ENCODE results near the gene RPL7A. TPM values are rescaled to one million over a fixed set of nuclear protein-coding genes. Genes with fewer than 3 reads are reported as not detected.

Gene RPL7A
- total and polyA plus RNA-seq, 12 donors: 859 to 3,182 (median 927) TPM

- H3K4me3 ChIP-seq: no peak overlapping the region
- no peak for TF ChIP-seq CTCF (IDR thresholded peaks at IDR 0.05)
- H3K4me1 ChIP-seq: peaks cover 0 to 23% (median 14%) of the 10 kb centered on the region in 9 donors
- intact Hi-C loops (cut with DNase I): loop anchor here in 5 of 10 donors (2.0 to 10.0 kb wide), 6 partner anchors 46 to 296 kb away; partner anchors contain the start of genes GTF3C5 (in 1 of the 5), STKLD1 (in 1 of the 5) and SURF4 (in 1 of the 5)
- no peak overlapping the region for H3K27ac ChIP-seq
- H3K9me3 ChIP-seq: no peaks in the 10 kb centered on the region
- H3K27me3 ChIP-seq: no peaks in the 10 kb centered on the region
- 85 to 87% methylated on average over 19 of the region's 19 CpGs for WGBS, 2 donors
- H3K36me3 ChIP-seq: peaks cover 0 to 52% (median 33%) of the 10 kb centered on the region in 9 donors
- ATAC-seq: no peak
- no peak for DNase-seq
Measured at GRCh38 chr9:133331221-133331620, 16.8 kb upstream of the RPL7A start.

- no peaks in the 10 kb centered on the region for H3K9me3 ChIP-seq
- ATAC-seq (no peak), DNase-seq (no peak)
- WGBS, 2 donors: 96 to 97% methylated on average over 57 of the region's 57 CpGs
- intact Hi-C loops (cut with DNase I): loop anchor here in 5 of 10 donors (2.0 to 10.0 kb wide), 6 partner anchors 45 to 297 kb away; partner anchors contain the start of genes GTF3C5 (in 1 of the 5), STKLD1 (in 1 of the 5) and SURF4 (in 1 of the 5)
- no peak for TF ChIP-seq CTCF (IDR thresholded peaks at IDR 0.05)
- H3K4me3 ChIP-seq: no peak overlapping the region
- no peak overlapping the region for H3K27ac ChIP-seq
- H3K4me1 ChIP-seq: peaks cover 4 to 29% (median 20%) of the 10 kb centered on the region in 9 donors
- no peaks in the 10 kb centered on the region for H3K27me3 ChIP-seq
- peaks cover 0 to 52% (median 33%) of the 10 kb centered on the region in 9 donors for H3K36me3 ChIP-seq
Measured at GRCh38 chr9:133331641-133332380, 16.2 kb upstream of the RPL7A start.

- H3K36me3 ChIP-seq: peaks cover 0 to 52% (median 33%) of the 10 kb centered on the region in 9 donors
Measured at GRCh38 chr9:133332381-133332730, 15.7 kb upstream of the RPL7A start.

More at GRCh38 chr9:133332381-133332730, 15.7 kb upstream of the RPL7A start:
- Histone ChIP-seq H3K4me3 (no peak overlapping the region), H3K4me1 (peaks cover 4 to 30% (median 21%) of the 10 kb centered on the region in 9 donors), H3K27ac (no peak overlapping the region), H3K27me3 (no peaks in the 10 kb centered on the region), H3K9me3 (no peaks in the 10 kb centered on the region)
- no peak for DNase-seq
- no peak for TF ChIP-seq CTCF (IDR thresholded peaks at IDR 0.05)
- no peak for ATAC-seq
- intact Hi-C loops (cut with DNase I): loop anchor here in 5 of 10 donors (5.0 to 10.0 kb wide), 5 partner anchors 45 to 298 kb away; partner anchors contain the start of genes GTF3C5 (in 1 of the 5), STKLD1 (in 1 of the 5) and SURF4 (in 1 of the 5)
- 88 to 90% methylated on average over 19 to 20 of the region's 20 CpGs for WGBS, 2 donors
